NT2/D1 (cell line): Measurements from ENCODE around the gene B3GALT5.

Experiments
- SUZ12 ChIP-seq: IDR thresholded peaks from 2 replicates; pipeline ENCODE4 v1.6.1; 2011; ENCODE audit not compliant: insufficient read length, insufficient read depth; ENCODE audit errors: extremely low read depth
- YY1 ChIP-seq: IDR thresholded peaks from 2 replicates; pipeline ENCODE4 v1.6.1; 2011; ENCODE audit not compliant: insufficient read length, insufficient read depth
- ZNF274 ChIP-seq: IDR thresholded peaks from 2 replicates; pipeline ENCODE4 v1.6.1; 2011; ENCODE audit warnings: mild to moderate bottlenecking, low read depth, low read length

- no peak for TF ChIP-seq YY1
- TF ChIP-seq ZNF274, result no peak
- no peak for TF ChIP-seq SUZ12
Measured at GRCh38 chr21:39655589-39655988, 42.8 kb downstream of the B3GALT5 start.
